Measurements from ENCODE around the gene ARX. TPM values are rescaled to one million over a fixed set of nuclear protein-coding genes. Genes with fewer than 3 reads are reported as not detected.

The ARX gene
- total and polyA plus RNA-seq, 2 experiments from 2014 or later: 0.11 TPM; not detected in 1

- H3K9me2 ChIP-seq (replicated peaks; ENCODE audit: insufficient read depth): no peaks in the 10 kb centered on the region
- H3K79me2 ChIP-seq: no peaks in the 10 kb centered on the region
- no peak overlapping the region for H3K27ac ChIP-seq
- no peak overlapping the region for H3K4me2 ChIP-seq
- H3K36me3 ChIP-seq (replicated peaks; ENCODE audit: insufficient read depth, low read depth): no peaks in the 10 kb centered on the region
- no peak for TF ChIP-seq CTCF (IDR thresholded peaks at IDR 0.05; ENCODE audit: poor library complexity)
- no peak for TF ChIP-seq EZH2 (IDR thresholded peaks at IDR 0.05; ENCODE audit: borderline replicate concordance)
- TF ChIP-seq EZH2phosphoT487 (IDR thresholded peaks at IDR 0.05; ENCODE audit: low read depth, severe bottlenecking, unreplicated experiment): no peak
- no peaks in the 10 kb centered on the region for H4K20me1 ChIP-seq (ENCODE audit: insufficient read depth, poor library complexity, severe bottlenecking)
- no peaks in the 10 kb centered on the region for H3K27me3 ChIP-seq
- H2AFZ ChIP-seq: no peak overlapping the region
- H3K4me3 ChIP-seq: no peak overlapping the region
- DNase-seq (ENCODE audit: low spot score): no peak
- no peaks in the 10 kb centered on the region for H3K4me1 ChIP-seq (ENCODE audit: insufficient read depth)
- no peaks in the 10 kb centered on the region for H3K9me3 ChIP-seq (ENCODE audit: low read depth)
Measured at GRCh38 chrX:24956828-24957227, 58.9 kb downstream of the ARX start.

- no peaks in the 10 kb centered on the region for H4K20me1 ChIP-seq (ENCODE audit: insufficient read depth, poor library complexity, severe bottlenecking)
- no peaks in the 10 kb centered on the region for H3K27me3 ChIP-seq
- H2AFZ ChIP-seq: no peak overlapping the region
- TF ChIP-seq EZH2 (IDR thresholded peaks at IDR 0.05; ENCODE audit: borderline replicate concordance): no peak
- TF ChIP-seq EZH2phosphoT487 (IDR thresholded peaks at IDR 0.05; ENCODE audit: low read depth, severe bottlenecking, unreplicated experiment): no peak
- H3K27ac ChIP-seq: no peak overlapping the region
- no peaks in the 10 kb centered on the region for H3K9me3 ChIP-seq (ENCODE audit: low read depth)
- H3K36me3 ChIP-seq (replicated peaks; ENCODE audit: insufficient read depth, low read depth): no peaks in the 10 kb centered on the region
- H3K4me3 ChIP-seq: no peak overlapping the region
- H3K4me1 ChIP-seq (ENCODE audit: insufficient read depth): no peaks in the 10 kb centered on the region
- no peak overlapping the region for H3K4me2 ChIP-seq
- H3K9me2 ChIP-seq (replicated peaks; ENCODE audit: insufficient read depth): no peaks in the 10 kb centered on the region
- 95% methylated on average over 2 of the region's 2 CpGs for WGBS (ENCODE audit: low lambda C conversion rate, missing lambda C conversion rate)
- DNase-seq (ENCODE audit: low spot score): no peak
- no peaks in the 10 kb centered on the region for H3K79me2 ChIP-seq
Measured at GRCh38 chrX:24955372-24955930, 60.3 kb downstream of the ARX start.

GRCh38 chrX:24954732-24955131 lies 61.0 kb downstream of the ARX start:
- H4K20me1 ChIP-seq (ENCODE audit: insufficient read depth, poor library complexity, severe bottlenecking): no peaks in the 10 kb centered on the region
- no peaks in the 10 kb centered on the region for H3K9me2 ChIP-seq (replicated peaks; ENCODE audit: insufficient read depth)
- H3K4me3 ChIP-seq: no peak overlapping the region
- no peak for TF ChIP-seq EZH2phosphoT487 (IDR thresholded peaks at IDR 0.05; ENCODE audit: low read depth, severe bottlenecking, unreplicated experiment)
- TF ChIP-seq CTCF (IDR thresholded peaks at IDR 0.05; ENCODE audit: poor library complexity): no peak
- no peak for TF ChIP-seq EZH2 (IDR thresholded peaks at IDR 0.05; ENCODE audit: borderline replicate concordance)
- H3K4me1 ChIP-seq (ENCODE audit: insufficient read depth): no peaks in the 10 kb centered on the region
- no peaks in the 10 kb centered on the region for H3K79me2 ChIP-seq
- no peak overlapping the region for H3K4me2 ChIP-seq
- no peaks in the 10 kb centered on the region for H3K27me3 ChIP-seq
- WGBS (ENCODE audit: low lambda C conversion rate, missing lambda C conversion rate): 91% methylated on average over 2 of the region's 2 CpGs
- H3K27ac ChIP-seq: no peak overlapping the region
- no peak for DNase-seq (ENCODE audit: low spot score)
- no peaks in the 10 kb centered on the region for H3K9me3 ChIP-seq (ENCODE audit: low read depth)
- no peak overlapping the region for H2AFZ ChIP-seq
- no peaks in the 10 kb centered on the region for H3K36me3 ChIP-seq (replicated peaks; ENCODE audit: insufficient read depth, low read depth)

Small RNA genes within 50 kb of the gene (small RNA-seq; reads per million reads assigned to genes)
- gene RN7SL91P: not detected

All from hepatocyte (in vitro differentiated cells).